HG03060 (cell line): ENCODE measurements around the gene PCDHB4.
"Not testable (repeated sequence)": the region's sequence is repeated elsewhere in the genome, so short reads cannot be mapped to it uniquely, and the experiment has no call there.

ENCODE experiments used
- ATAC-seq: cut with Tn5 transposase; IDR thresholded peaks from one replicate; pipeline ENCODE4 v1.9.1; 2021; ENCODE audit warnings: low read depth, moderate number of reproducible peaks; ENCODE audit not compliant: unreplicated experiment

The PCDHB4 gene

GRCh38 chr5:141121563-141121962 is at the start of gene PCDHB4:
Gene PCDHB4 (plus strand): TSS chr5:141121818. CDS start chr5:141121999, 181 bp downstream.
- no peak for ATAC-seq

DNA sequence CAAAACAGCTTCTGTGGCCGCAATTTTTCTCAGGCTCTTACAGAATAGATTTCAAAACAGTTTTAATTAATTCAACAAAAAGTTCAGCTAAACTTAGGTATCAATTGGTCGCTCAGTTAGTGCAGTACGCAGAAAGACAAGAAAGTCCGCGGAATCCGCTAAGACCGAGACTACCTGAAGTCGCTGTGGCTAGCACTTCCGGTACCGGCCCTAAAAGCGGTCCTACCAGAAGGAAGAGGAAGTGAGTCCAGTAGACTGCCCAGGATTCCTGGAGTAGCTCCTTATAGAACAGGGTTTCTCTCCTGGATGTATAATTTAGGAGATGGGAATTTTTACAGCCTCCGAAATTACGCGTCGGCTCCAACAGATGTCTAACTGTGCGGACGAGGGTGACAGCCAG is 43.8 kb upstream of the PCDHB4 start:
- ATAC-seq: no peak

DNA sequence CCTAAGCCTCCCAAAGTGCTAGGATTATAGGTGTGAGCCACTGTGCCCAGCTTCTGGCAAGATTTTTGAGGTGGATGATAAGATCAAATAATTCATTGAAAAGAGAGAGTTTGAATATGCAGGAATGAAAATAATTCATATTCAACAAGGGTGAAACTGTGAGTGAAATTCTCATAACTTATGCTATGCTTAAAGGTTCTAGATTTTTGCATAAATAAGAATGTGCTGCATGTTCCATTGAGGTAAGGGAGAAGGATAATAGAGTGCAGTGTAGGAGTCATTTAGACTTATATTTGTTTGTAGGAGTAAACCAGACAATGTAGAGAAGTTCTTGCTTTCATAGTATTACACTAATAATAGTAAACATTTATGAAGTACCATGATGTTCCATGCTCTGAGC is 39.4 kb upstream of the PCDHB4 start:
- ATAC-seq: no peak

DNA sequence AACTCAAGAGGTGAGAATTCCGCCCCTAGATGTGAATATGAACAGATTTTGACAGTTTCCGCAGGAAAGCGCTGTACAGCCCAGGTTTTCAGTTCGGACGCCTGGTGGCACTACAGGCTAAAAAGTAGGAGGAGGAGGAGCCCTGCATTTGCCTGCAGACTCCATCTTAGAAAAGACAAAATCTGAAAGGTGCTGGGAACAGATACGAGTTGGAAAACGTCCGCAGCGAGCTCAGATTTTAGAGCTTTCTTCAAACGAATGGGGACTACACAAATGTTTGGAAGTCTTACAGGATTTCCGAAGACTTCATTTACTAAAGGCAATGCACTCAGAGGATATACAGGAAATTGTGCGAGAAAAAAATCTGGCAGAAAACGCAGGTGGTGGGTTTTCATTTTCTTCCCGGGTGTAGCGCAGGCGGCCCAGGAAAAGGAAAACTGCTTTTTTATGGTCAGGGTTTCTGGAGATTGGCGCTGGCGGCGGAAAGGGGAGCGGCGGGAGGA is 37.1 kb upstream of the PCDHB4 start:
- no peak for ATAC-seq

DNA sequence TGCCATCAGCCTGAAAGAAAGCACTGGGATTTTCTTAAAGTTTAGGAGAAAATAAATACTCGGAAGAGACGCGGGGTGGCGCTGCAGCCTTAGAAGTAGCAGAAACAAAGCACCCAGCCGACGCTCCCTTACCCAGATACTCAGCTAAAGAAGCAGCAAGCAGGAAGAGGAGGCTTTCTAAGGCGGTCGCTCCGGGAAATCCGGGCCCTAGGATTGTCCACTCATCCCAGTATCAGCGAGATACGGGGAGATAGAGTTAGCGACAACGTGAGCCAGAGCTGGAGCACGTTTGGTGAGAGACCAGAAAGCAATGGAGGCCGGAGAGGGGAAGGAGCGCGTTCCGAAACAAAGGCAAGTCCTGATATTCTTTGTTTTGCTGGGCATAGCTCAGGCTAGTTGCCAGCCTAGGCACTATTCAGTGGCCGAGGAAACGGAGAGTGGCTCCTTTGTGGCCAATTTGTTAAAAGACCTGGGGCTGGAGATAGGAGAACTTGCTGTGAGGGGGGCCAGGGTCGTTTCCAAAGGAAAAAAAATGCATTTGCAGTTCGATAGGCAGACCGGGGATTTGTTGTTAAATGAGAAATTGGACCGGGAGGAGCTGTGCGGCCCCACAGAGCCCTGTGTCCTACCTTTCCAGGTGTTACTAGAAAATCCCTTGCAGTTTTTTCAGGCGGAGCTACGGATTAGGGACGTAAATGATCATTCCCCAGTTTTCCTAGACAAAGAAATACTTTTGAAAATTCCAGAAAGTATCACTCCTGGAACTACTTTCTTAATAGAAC is 26.9 kb upstream of the PCDHB4 start, which contains the start of gene PCDHB2:
Gene PCDHB2, plus strand, starts transcription at position 135 of the 782 bp plus-strand sequence. Its CDS starts 176 bp downstream, at position 311.
- ATAC-seq: no peak

DNA sequence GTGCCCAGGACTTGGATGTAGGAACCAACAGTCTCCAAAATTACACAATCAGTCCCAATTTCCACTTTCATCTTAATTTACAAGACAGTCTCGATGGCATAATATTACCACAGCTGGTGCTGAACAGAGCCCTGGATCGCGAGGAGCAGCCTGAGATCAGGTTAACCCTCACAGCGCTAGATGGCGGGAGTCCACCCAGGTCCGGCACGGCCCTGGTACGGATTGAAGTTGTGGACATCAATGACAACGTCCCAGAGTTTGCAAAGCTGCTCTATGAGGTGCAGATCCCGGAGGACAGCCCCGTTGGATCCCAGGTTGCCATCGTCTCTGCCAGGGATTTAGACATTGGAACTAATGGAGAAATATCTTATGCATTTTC is 26.4 kb upstream of the PCDHB4 start:
- ATAC-seq: no peak

- ATAC-seq: not testable (repeated sequence)
These were observed 25.4 kb upstream of the PCDHB4 start for GRCh38 chr5:141096181-141096580.

DNA sequence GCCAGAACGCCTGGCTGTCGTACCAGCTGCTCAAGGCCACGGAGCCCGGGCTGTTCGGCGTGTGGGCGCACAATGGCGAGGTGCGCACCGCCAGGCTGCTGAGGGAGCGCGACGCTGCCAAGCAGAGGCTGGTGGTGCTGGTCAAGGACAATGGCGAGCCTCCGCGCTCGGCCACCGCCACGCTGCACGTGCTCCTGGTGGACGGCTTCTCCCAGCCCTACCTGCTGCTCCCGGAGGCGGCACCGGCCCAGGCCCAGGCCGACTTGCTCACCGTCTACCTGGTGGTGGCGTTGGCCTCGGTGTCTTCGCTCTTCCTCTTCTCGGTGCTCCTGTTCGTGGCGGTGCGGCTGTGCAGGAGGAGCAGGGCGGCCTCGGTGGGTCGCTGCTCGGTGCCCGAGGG is 25.0 kb upstream of the PCDHB4 start:
- not testable (repeated sequence) for ATAC-seq

- ATAC-seq: no peak
These were observed 21.3 kb upstream of the PCDHB4 start, which contains the start of gene PCDHB3 for GRCh38 chr5:141100243-141100805. Gene PCDHB3 (plus strand): TSS chr5:141100473. CDS start chr5:141100650, 177 bp downstream.

GRCh38 chr5:141101059-141101458 is 20.6 kb upstream of the PCDHB4 start:
- no peak for ATAC-seq

DNA sequence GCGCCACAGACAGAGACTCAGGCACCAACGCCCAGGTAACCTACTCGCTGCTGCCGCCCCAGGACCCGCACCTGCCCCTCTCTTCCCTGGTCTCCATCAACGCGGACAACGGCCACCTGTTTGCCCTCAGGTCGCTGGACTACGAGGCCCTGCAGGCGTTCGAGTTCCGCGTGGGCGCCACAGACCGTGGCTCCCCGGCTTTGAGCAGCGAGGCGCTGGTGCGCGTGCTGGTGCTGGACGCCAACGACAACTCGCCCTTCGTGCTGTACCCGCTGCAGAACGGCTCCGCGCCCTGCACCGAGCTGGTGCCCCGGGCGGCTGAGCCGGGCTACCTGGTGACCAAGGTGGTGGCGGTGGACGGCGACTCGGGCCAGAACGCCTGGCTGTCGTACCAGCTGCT is 19.5 kb upstream of the PCDHB4 start:
- not testable (repeated sequence) for ATAC-seq

- not testable (repeated sequence) for ATAC-seq
These were observed 19.1 kb upstream of the PCDHB4 start for GRCh38 chr5:141102471-141102870.

DNA sequence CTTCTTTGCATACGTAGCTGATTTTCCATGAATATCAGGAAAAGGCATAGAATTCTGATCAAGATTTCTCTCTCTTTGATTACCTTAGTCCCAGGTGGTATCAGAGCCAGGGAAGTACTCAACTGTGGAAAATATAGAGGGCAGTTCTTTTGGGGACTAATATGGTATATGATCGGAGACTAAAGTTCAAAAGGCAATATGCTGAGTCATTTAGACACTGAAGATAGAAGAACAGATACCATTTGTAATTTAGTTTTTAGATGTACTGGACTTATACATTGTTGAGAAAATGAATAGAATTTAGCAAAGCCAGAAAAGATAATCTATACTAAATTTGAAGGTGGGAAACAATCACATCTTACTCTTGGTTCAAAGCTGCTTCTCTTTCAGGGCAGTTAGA is 16.3 kb upstream of the PCDHB4 start:
- ATAC-seq: no peak

GRCh38 chr5:141119250-141119649 is 2.4 kb upstream of the PCDHB4 start:
- ATAC-seq: no peak

DNA sequence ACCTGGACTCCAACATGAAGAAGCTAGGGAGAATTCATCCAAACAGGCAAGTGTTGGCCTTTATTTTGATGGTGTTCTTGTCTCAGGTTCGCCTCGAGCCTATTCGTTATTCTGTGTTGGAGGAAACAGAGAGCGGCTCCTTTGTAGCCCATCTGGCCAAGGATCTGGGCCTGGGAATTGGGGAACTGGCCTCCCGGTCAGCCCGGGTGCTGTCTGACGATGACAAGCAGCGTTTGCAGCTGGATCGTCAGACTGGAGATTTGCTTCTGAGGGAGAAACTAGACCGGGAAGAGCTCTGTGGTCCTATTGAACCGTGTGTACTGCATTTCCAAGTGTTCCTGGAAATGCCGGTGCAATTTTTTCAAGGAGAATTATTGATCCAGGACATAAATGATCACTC is 367 bp downstream of the PCDHB4 start:
- no peak for ATAC-seq

- ATAC-seq: not testable (repeated sequence)
These were observed 1.9 kb downstream of the PCDHB4 start for GRCh38 chr5:141123396-141124135.

DNA sequence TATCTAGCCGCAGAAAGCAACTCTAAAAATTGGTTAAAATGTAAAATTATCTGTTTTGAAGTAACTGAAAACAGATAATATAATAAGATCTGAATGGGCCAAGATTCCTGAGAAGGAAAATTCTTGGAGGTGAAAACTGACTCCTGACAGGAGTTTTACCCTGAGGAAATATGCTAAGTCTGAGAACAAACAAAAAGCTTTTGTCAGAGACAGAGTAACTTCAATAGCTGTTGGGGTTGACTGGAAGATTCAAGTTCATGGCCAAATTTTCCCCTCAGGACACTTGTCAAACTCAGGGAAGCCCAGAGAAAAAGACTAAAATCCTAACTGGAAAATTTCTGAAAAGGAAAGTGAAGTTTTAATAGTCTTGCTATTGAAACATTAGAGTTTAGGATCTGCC is 5.7 kb downstream of the PCDHB4 start:
- no peak for ATAC-seq

GRCh38 chr5:141135030-141135717 is 13.6 kb downstream of the PCDHB4 start, which contains the start of gene PCDHB5:
Gene PCDHB5 (plus strand): TSS chr5:141135206. CDS start chr5:141135435, 229 bp downstream.
- no peak for ATAC-seq

- ATAC-seq: no peak
These were observed 14.2 kb downstream of the PCDHB4 start for GRCh38 chr5:141135718-141136266.

DNA sequence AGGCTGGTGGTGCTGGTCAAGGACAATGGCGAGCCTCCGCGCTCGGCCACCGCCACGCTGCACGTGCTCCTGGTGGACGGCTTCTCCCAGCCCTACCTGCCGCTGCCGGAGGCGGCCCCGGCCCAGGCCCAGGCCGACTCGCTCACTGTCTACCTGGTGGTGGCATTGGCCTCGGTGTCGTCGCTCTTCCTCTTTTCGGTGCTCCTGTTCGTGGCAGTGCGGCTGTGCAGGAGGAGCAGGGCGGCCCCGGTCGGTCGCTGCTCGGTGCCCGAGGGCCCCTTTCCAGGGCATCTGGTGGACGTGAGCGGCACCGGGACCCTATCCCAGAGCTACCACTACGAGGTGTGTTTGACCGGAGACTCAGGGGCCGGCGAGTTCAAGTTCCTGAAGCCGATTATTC is 15.7 kb downstream of the PCDHB4 start:
- not testable (repeated sequence) for ATAC-seq
